HepG2 (cell line): ENCODE data around the gene DDR1. TPM values are rescaled to one million over a fixed set of nuclear protein-coding genes. Genes with fewer than 3 reads are reported as not detected.

Experiments
- CENPT ChIP-seq: sonication (generic); formaldehyde crosslinking; IDR thresholded peaks from 2 replicates; pipeline ENCODE4 v1.8.0; 2022; ENCODE audit warnings: low read depth, mild to moderate bottlenecking, moderate library complexity, missing genetic modification reagents
- DRAP1 ChIP-seq: IDR thresholded peaks from 2 replicates; pipeline ENCODE4 v1.6.1; 2016; ENCODE audit warnings: missing genetic modification reagents, missing compliant biosample characterization
- GATAD1 ChIP-seq: IDR thresholded peaks from 2 replicates; pipeline ENCODE4 v1.6.1; 2016; ENCODE audit warnings: missing genetic modification reagents, missing compliant biosample characterization
- GMEB1 ChIP-seq: sonication (generic); formaldehyde crosslinking; IDR thresholded peaks from 2 replicates; pipeline ENCODE4 v1.5.1; 2020; ENCODE audit warnings: missing genetic modification reagents, mild to moderate bottlenecking, borderline replicate concordance
- MAFF ChIP-seq: IDR thresholded peaks from 2 replicates; pipeline ENCODE4 v1.6.1; 2011; ENCODE audit warnings: low read depth, low read length, improper control_type of control experiment
- MBD4 ChIP-seq: IDR thresholded peaks from 2 replicates; pipeline ENCODE4 v1.6.1; 2012; ENCODE audit warnings: low read length, inconsistent platforms, borderline replicate concordance
- MXI1 ChIP-seq: IDR thresholded peaks from 3 replicates; pipeline ENCODE4 v1.6.1; 2012; ENCODE audit warnings: low read depth, low read length, inconsistent platforms, borderline replicate concordance
- NCOA5 ChIP-seq: sonication (generic); formaldehyde crosslinking; IDR thresholded peaks from 2 replicates; pipeline ENCODE4 v1.4.0; 2020; ENCODE audit warnings: missing genetic modification reagents
- PLSCR1 ChIP-seq: sonication (generic); formaldehyde crosslinking; IDR thresholded peaks from 2 replicates; pipeline ENCODE4 v1.5.0; 2020; ENCODE audit warnings: missing genetic modification reagents, mild to moderate bottlenecking, borderline replicate concordance
- TBP ChIP-seq: sonication (generic); formaldehyde crosslinking; IDR thresholded peaks from 2 replicates; pipeline ENCODE4 v1.5.0; 2020; ENCODE audit warnings: missing genetic modification reagents
- ZNF10 ChIP-seq: sonication (generic); formaldehyde crosslinking; IDR thresholded peaks from 2 replicates; pipeline ENCODE4 v1.4.0; 2020; ENCODE audit warnings: mild to moderate bottlenecking, low read depth, missing genetic modification reagents, borderline replicate concordance
- ZNF136 ChIP-seq: sonication (generic); formaldehyde crosslinking; IDR thresholded peaks from 2 replicates; pipeline ENCODE4 v1.8.1; 2022; ENCODE audit warnings: low read depth, mild to moderate bottlenecking, moderate library complexity, missing genetic modification reagents
- ZNF160 ChIP-seq: sonication (generic); formaldehyde crosslinking; IDR thresholded peaks from 2 replicates; pipeline ENCODE4 v1.8.0; 2022; ENCODE audit warnings: mild to moderate bottlenecking, inconsistent platforms, missing genetic modification reagents
- ZNF24 ChIP-seq: fragments of 450-650 bp; IDR thresholded peaks from 2 replicates; pipeline ENCODE4 v1.6.1; 2017; ENCODE audit warnings: antibody characterized with exemption, mild to moderate bottlenecking
- ZNF343 ChIP-seq: sonication (generic); formaldehyde crosslinking; IDR thresholded peaks from 2 replicates; pipeline ENCODE4 v1.4.0; 2020; ENCODE audit warnings: mild to moderate bottlenecking, missing genetic modification reagents
- ZNF407 ChIP-seq: sonication (generic); formaldehyde crosslinking; IDR thresholded peaks from one replicate; pipeline ENCODE4 v1.5.1; 2020; ENCODE audit warnings: mild to moderate bottlenecking, missing genetic modification reagents; ENCODE audit errors: not compliant biosample characterization
- ZNF644 ChIP-seq: IDR thresholded peaks from 2 replicates; pipeline ENCODE4 v1.6.1; 2016; ENCODE audit warnings: low read depth
- ZNF772 ChIP-seq: sonication (generic); formaldehyde crosslinking; IDR thresholded peaks from 2 replicates; pipeline ENCODE4 v1.5.0; 2020; ENCODE audit warnings: mild to moderate bottlenecking, missing genetic modification reagents
- polyA plus RNA-seq, 8 experiments: library from polyadenylated mRNA; depleted of rRNA in 3 of 8; stranded (reverse) in 7 of 8; unstranded in 1 of 8; fragments of >200 nt; fragmentation: Illumina TruSeq in 4 of 8; extraction: Trizol in 4 of 8; gene quantifications; 2 replicates each; pipeline versions ENCODE4 v1.2.1 to v1.2.3, GENCODE V29; 2011 to 2016; ENCODE audit warnings: low read depth in 4 of 8, missing spikeins in 1 of 8, mixed read lengths in 1 of 8; ENCODE audit not compliant: insufficient read depth in 1 of 8
- total RNA-seq, 5 experiments: library from RNA; depleted of rRNA; stranded (reverse); fragments of >200 nt; fragmentation: Illumina TruSeq; extraction: Trizol; gene quantifications; 2 replicates each; pipeline ENCODE4 v1.2.3, GENCODE V29; 2016; ENCODE audit warnings: low read depth in 1 of 5

The DDR1 gene
- total and polyA plus RNA-seq, 2 of the 13 experiments (the other 11 are each of a cell fraction or from before 2014, with no cell fraction given) = 16.7 to 20.2 TPM

GRCh38 chr6:30883685-30884520, at the start of gene DDR1 (continued):
- TF ChIP-seq ZNF644 (no peak), TBP (CRISPR knock-in tag) (no peak; the same call in 1 of the 2 replicates), GATAD1 (CRISPR knock-in tag) (0 out of 2 replicates have a peak, but pooled peaks have one; percentile 16), MBD4 (no peak), NCOA5 (CRISPR knock-in tag) (no peak), GMEB1 (CRISPR knock-in tag) (no peak), ZNF10 (CRISPR knock-in tag) (no peak), ZNF407 (CRISPR knock-in tag) (no peak), PLSCR1 (no peak), ZNF136 (no peak), CENPT (no peak), MXI1 (0 out of 3 replicates have a peak, but pooled peaks have one; percentile 33), DRAP1 (CRISPR knock-in tag) (peak; percentile 37; the same call in 1 of the 2 replicates), ZNF24 (no peak), MAFF (no peak), ZNF772 (CRISPR knock-in tag) (0 out of 2 replicates have a peak, but pooled peaks have one; percentile 41), ZNF343 (peak; percentile 77; the same call in 1 of the 2 replicates), ZNF160 (CRISPR knock-in tag) (0 out of 2 replicates have a peak, but pooled peaks have one; percentile 53)
